MM.1S (cell line): Measurements from ENCODE around the gene ACER3.

Experiments used
- DNase-seq: peaks from one replicate; pipeline ENCODE4 v3.0.0-alpha.2; 2015
- H2AFZ ChIP-seq: fragments of 300-600 bp; sonication (generic); 2 replicates; pipeline ENCODE4 v1.6.0; 2016; ENCODE audit warnings: antibody characterized with exemption, low read length
- H3F3A ChIP-seq: fragments of 300-600 bp; sonication (generic); 2 replicates; pipeline ENCODE4 v1.6.1; 2016; ENCODE audit warnings: mild to moderate bottlenecking, antibody characterized with exemption, low read length, moderate library complexity, mixed read lengths; ENCODE audit not compliant: insufficient read depth
- H3K27ac ChIP-seq: fragments of 300-600 bp; sonication (generic); 2 replicates; pipeline ENCODE4 v1.5.1; 2016; ENCODE audit warnings: mild to moderate bottlenecking, low read length
- H3K27me3 ChIP-seq: fragments of 300-600 bp; sonication (generic); replicated peaks from 2 replicates; pipeline ENCODE4 v1.6.0; 2016; ENCODE audit warnings: low read length; ENCODE audit not compliant: insufficient read depth
- H3K36me3 ChIP-seq: fragments of 300-600 bp; sonication (generic); replicated peaks from 2 replicates; pipeline ENCODE4 v1.6.1; 2016; ENCODE audit warnings: mild to moderate bottlenecking, low read length, mixed read lengths; ENCODE audit not compliant: insufficient read depth
- H3K4me1 ChIP-seq: fragments of 300-600 bp; sonication (generic); 2 replicates; pipeline ENCODE4 v1.6.1; 2016; ENCODE audit warnings: low read length, mixed read lengths
- H3K4me2 ChIP-seq: fragments of 300-600 bp; sonication (generic); 2 replicates; pipeline ENCODE4 v1.6.0; 2016; ENCODE audit warnings: low read depth, low read length
- H3K4me3 ChIP-seq: fragments of 300-600 bp; sonication (generic); 2 replicates; pipeline ENCODE4 v1.5.1; 2016; ENCODE audit warnings: low read length, mixed read lengths
- H3K79me2 ChIP-seq: fragments of 300-600 bp; sonication (generic); 2 replicates; pipeline ENCODE4 v1.6.1; 2016; ENCODE audit warnings: mixed run types, low read length, mixed read lengths
- H3K9ac ChIP-seq: fragments of 300-600 bp; sonication (generic); 2 replicates; pipeline ENCODE4 v1.6.1; 2016; ENCODE audit warnings: low read length, mixed read lengths
- H3K9me2 ChIP-seq: fragments of 300-600 bp; sonication (generic); replicated peaks from 2 replicates; pipeline ENCODE4 v1.6.1; 2016; ENCODE audit warnings: mild to moderate bottlenecking, low read length, mixed read lengths; ENCODE audit not compliant: insufficient read depth
- H3K9me3 ChIP-seq: fragments of 300-600 bp; sonication (generic); replicated peaks from 2 replicates; pipeline ENCODE4 v1.6.1; 2016; ENCODE audit warnings: mild to moderate bottlenecking, low read length, mixed read lengths; ENCODE audit not compliant: insufficient read depth
- H4K20me1 ChIP-seq: fragments of 300-600 bp; sonication (generic); 2 replicates; pipeline ENCODE4 v1.6.1; 2016; ENCODE audit warnings: mild to moderate bottlenecking, low read length, moderate library complexity, mixed read lengths; ENCODE audit not compliant: insufficient read depth
- CTCF ChIP-seq: fragments of 300-600 bp; sonication (generic); IDR thresholded peaks from 2 replicates; pipeline ENCODE4 v1.5.1; 2016; ENCODE audit warnings: antibody characterized with exemption, low read length, mixed read lengths
- EZH2 ChIP-seq: fragments of 300-600 bp; sonication (generic); optimal IDR thresholded peaks from 2 replicates; pipeline ENCODE3; 2017; ENCODE audit warnings: low read depth, mild to moderate bottlenecking, antibody characterized with exemption, low read length, mixed read lengths
- EZH2phosphoT487 ChIP-seq: fragments of 300-600 bp; sonication (generic); IDR thresholded peaks from 2 replicates; pipeline ENCODE4 v1.6.1; 2018; ENCODE audit warnings: antibody characterized with exemption, low read length

Gene ACER3

GRCh38 chr11:76891793-76892192, 31.1 kb downstream of the ACER3 start:
- no peak for DNase-seq
- Histone ChIP-seq H3F3A (no peaks in the 10 kb centered on the region), H3K4me2 (no peak overlapping the region), H3K36me3 (no peaks in the 10 kb centered on the region), H4K20me1 (no peaks in the 10 kb centered on the region), H3K79me2 (no peaks in the 10 kb centered on the region), H3K4me3 (no peak overlapping the region), H3K27ac (no peak overlapping the region), H3K4me1 (peaks cover 7% of the 10 kb centered on the region; the same call in 1 of the 2 replicates), H3K9ac (no peak overlapping the region), H3K9me3 (no peaks in the 10 kb centered on the region), H2AFZ (no peak overlapping the region), H3K27me3 (no peaks in the 10 kb centered on the region), H3K9me2 (no peaks in the 10 kb centered on the region)
- TF ChIP-seq CTCF: no peak
- TF ChIP-seq EZH2phosphoT487: no peak
- TF ChIP-seq EZH2: no peak

- no peak overlapping the region for H2AFZ ChIP-seq
Observed at GRCh38 chr11:76892306-76892705, 31.6 kb downstream of the ACER3 start.

GRCh38 chr11:76897233-76897632, 36.5 kb downstream of the ACER3 start:
- H3K4me3 ChIP-seq: no peak overlapping the region
- H3K27me3 ChIP-seq: no peaks in the 10 kb centered on the region
- H3K4me1 ChIP-seq: peaks cover 7% of the 10 kb centered on the region; the same call in 1 of the 2 replicates
- no peaks in the 10 kb centered on the region for H3K36me3 ChIP-seq
- no peak overlapping the region for H3K9ac ChIP-seq
- H3F3A ChIP-seq: no peaks in the 10 kb centered on the region
- no peak for TF ChIP-seq EZH2phosphoT487
- no peak for TF ChIP-seq CTCF
- TF ChIP-seq EZH2: no peak
- no peaks in the 10 kb centered on the region for H4K20me1 ChIP-seq
- no peaks in the 10 kb centered on the region for H3K9me3 ChIP-seq
- no peaks in the 10 kb centered on the region for H3K79me2 ChIP-seq
- H3K27ac ChIP-seq: no peak overlapping the region; the same call in 1 of the 2 replicates
- H3K4me2 ChIP-seq: no peak overlapping the region
- no peak overlapping the region for H2AFZ ChIP-seq
- no peak for DNase-seq
- no peaks in the 10 kb centered on the region for H3K9me2 ChIP-seq

More at GRCh38 chr11:76892306-76892705, 31.6 kb downstream of the ACER3 start:
- H3F3A ChIP-seq: no peaks in the 10 kb centered on the region
- H3K4me3 ChIP-seq: no peak overlapping the region
- no peak overlapping the region for H3K27ac ChIP-seq
- no peaks in the 10 kb centered on the region for H3K27me3 ChIP-seq
- H3K9me2 ChIP-seq: no peaks in the 10 kb centered on the region
- TF ChIP-seq CTCF: no peak
- TF ChIP-seq EZH2phosphoT487: no peak
- TF ChIP-seq EZH2: no peak
- no peak for DNase-seq
- H3K4me2 ChIP-seq: no peak overlapping the region
- no peak overlapping the region for H3K9ac ChIP-seq
- H3K9me3 ChIP-seq: no peaks in the 10 kb centered on the region
- no peaks in the 10 kb centered on the region for H3K36me3 ChIP-seq
- no peaks in the 10 kb centered on the region for H4K20me1 ChIP-seq
- H3K4me1 ChIP-seq: peaks cover 10% of the 10 kb centered on the region; the same call in 1 of the 2 replicates
- H3K79me2 ChIP-seq: no peaks in the 10 kb centered on the region
